GM21381 (cell line): ENCODE data around the gene ANO4.

ENCODE experiments used
- ATAC-seq: cut with Tn5 transposase; IDR thresholded peaks from one replicate; pipeline ENCODE4 v1.9.1; 2021; ENCODE audit warnings: mild to moderate bottlenecking, moderate library complexity; ENCODE audit not compliant: unreplicated experiment

The ANO4 gene

DNA sequence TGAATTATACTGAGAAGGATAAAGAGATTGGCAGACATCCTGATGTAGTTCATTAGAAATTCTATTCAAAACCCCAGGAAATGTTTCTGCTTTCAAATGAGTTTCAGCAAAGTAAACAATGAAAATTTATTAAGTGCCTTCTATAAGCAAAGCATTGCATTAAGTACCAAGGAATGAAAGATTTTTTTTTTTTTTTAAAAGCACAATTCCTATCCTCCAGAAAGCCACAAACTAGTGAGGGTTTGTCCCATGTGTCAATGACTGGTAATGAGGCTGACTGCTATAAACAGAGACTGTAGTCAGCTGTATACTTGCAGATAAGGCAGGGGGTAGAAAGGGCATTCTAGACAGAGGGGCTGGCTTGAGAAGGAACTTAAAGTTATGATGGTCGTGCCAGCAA, 6.7 kb downstream of the ANO4 start:
- no peak for ATAC-seq

DNA sequence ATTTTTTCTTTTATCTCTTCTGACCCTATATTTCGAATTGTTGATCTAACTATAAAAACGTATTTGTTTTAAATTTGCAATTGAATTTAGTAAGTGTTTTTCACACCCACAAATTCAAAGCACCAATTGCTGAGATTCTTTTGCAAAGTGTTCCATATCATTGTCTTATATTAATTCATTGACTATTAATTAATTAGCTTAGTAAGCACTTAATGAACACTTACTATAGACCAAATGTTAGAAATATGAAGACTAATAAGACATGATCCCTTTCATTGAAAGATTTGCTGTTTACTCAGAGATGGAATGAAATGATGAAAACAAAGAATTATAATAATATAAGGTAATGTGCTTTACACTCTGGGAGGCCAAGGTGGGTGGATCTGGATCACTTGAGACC, 14.2 kb downstream of the ANO4 start:
- ATAC-seq: no peak

DNA sequence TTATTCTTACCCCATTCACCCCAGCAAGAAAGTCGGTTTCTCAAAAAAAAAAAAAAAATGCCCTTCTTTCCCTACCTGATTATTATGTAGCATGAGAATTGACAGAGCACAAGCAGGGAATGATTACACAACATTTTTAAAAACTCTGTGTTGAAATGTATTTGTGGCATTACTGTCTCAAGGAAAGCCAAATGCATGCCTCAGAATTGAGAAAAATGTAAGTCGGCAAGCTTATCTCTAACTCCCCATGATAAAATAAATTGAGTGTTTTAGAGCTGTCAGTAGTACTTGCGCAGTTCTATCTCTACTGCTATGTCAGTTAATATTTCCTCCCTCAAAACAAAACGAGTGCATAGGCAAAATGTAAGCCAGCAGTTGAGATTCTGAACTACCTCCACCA, 25.7 kb downstream of the ANO4 start:
- ATAC-seq: no peak

DNA sequence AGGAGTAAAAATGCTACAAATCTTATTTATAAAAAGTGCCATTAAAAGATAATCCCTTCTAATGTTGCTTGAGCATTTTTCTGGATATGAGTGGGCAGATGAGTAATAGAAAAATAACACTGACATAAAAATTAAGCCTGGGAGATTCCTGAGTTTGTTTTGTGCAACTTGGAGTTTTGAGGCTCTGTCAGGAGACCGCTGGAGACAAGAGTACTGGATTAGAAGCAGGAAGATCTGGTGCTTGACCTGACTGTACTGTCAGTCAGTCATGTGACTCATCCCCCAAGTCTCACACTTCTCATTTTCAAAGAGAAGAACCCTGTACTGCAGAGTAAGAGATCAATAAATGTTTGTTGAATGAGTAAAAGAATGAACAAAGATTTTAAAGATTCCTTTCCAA, 29.4 kb downstream of the ANO4 start:
- no peak for ATAC-seq

DNA sequence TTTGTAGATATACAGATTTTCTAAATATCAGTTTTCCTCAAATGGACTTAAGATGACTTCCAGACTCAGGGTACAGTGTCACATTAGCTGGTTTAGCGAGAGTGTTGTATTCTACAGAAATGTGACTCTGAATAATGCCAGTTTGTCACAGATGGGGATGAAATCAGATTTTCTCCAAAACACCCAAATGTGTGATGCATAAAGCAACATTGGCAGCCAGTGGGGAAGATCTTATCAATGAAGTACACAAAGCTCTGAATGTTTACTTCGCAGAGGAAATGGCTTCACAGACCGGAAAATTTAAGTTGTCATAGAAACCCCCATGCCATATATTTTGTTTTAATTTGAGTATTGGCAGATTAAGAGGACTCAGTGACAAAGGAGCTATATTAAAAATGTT, 29.9 kb downstream of the ANO4 start:
- ATAC-seq: no peak

DNA sequence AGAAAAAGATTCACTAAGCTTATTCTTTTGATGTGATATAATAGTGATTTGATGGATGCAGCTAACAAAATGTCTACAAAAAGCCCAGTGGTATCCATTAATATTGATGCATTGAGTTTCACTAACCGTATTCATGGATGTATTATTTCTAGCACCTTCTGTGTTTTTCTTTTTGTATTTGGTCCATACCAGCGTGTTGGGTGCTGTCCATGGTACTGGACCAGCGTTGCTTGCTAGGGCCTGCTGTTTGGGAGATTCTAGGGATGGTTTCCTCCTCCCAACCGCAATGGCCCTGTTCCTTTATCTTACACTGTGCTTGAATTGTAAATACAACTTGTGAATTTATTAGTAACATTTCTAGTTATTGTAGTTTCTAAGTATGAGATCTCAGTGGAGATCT, 31.7 kb downstream of the ANO4 start:
- no peak for ATAC-seq

DNA sequence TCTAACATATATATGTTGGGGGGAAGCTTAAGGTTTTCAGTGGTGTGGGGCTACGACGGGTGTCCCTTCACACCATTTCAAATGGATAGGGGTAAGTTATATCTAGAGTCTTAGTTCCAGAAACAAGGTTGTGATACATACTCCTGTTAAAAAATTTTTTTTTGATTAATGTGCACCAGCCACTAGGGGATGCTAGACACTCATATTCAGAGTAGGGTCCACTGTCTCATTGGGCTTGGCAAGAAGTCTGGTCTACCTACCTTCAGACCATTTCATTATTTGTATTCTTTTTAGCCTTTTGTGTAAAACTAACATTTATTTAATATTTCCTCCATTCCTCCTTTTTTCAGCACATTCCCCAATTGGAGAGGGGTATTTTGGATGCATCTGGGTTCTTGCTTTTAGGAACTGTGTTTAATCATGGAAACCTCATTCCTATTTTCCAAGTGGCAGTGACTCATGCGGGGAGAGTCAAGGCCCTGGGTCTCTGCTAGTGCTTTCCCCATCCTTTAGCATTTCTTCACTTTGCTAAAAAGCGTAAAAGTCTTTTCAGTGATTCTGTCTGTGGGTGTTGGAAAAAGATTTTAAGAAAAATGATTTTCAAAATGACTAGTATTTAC, 33.4 kb downstream of the ANO4 start:
- no peak for ATAC-seq

DNA sequence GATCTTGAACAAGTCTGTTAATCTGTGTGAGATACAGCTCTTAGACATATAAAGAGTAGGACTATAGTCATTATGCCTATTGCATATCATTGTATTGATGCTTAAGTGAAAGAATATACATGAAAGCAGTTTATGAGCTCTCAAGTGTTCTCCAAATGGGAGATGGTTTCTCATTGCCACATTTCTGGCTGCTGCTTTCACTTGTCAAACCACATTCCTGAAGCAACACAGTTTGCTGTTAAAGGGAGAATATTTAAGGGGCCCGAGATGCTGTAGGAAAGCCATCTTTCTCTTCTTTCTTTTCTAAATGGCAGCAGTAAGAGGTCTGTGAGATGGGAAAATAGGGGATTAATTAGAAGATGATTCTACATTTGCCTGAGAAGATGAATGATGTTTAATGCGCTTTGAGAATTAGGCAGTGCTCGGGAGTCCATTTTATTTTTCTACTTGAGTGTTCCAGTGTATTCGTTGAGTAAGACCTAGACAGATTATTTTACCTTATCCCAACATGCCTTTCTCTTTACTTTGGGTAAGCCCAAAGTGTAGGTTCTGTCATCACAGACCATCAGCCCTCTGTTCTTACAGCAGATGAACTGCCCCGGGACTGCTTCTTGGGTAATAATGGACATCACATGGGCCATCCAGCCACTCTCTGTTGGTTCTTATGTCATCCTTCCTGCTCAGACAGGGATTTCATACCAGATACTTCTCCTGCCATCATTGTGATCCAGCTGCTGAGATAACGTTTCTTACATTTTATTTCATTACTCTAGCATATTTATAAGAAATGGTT, 35.6 kb downstream of the ANO4 start:
- ATAC-seq: no peak

DNA sequence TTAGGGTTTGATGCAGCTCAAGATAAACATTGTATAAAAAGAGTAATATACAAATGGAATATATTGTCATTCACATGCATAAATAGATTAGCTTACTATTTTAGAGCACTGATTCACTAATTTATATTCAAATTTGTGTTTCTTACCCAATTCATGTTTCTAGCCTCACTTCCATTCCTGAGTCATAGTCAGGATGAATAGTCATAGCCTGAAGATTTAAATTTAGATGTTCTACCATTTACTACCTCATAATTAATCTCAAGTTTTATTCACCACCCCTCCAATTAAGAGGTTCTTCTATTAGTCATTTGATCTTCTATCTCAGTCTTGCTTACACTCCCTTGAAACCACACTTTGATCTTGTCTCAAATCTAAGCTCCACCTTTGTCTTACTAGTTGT, 38.7 kb downstream of the ANO4 start:
- ATAC-seq: no peak

DNA sequence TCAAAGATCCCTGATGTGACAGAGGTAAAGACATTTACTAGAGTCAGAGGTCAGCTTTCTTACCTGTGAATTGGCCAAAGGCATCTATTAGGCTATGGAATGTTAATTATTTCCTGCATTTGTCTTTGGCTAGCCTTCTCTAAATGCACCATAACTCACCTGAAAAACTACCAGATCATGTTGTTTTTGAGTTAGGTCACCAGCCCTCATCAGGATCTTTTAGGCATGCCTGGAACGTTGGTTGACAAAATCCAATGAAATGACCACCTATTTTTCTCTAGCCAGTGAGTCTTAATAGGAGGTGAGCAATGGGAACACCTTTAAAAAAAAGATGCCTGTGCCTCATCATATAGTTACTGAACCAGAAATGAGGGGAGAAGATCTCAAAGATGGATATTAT, 46.2 kb downstream of the ANO4 start:
- ATAC-seq: no peak

DNA sequence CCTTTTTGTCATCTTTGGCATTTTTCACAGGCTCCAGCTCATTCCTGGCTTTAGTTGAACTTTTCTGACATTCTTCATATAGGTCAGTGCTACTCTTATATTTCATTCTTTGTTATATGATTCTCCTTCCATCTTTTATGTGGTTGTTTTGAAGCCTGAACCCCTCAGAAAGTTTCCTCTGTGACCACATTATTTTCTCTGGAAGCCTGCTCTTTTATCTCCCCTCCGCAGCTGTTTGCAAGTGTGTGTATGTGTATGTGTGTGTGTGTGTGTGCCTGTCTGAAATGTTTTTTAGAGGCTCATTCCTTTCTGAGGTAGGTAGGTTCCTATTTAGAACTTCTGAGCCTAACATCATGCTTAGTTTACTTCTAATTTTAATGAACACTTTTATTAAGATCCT, 47.6 kb downstream of the ANO4 start:
- no peak for ATAC-seq

DNA sequence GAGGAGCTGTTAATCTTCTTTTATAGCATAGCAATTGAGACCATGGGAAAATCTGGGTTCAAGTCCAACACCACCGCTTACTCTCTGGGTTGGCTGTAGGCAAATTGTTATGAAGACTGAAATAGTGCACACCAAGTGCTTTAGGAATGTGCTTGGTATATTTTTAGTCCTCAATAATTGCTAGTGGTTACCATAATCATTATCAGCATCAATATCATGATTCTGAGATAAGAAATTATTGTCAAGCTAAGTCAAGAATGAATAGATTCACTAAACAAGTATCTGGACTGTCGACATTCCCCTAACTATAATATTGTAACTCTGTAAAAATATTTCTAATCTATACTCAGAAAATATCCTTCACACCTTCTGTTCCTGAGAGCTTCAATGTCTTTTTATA, 48.5 kb downstream of the ANO4 start:
- ATAC-seq: no peak

DNA sequence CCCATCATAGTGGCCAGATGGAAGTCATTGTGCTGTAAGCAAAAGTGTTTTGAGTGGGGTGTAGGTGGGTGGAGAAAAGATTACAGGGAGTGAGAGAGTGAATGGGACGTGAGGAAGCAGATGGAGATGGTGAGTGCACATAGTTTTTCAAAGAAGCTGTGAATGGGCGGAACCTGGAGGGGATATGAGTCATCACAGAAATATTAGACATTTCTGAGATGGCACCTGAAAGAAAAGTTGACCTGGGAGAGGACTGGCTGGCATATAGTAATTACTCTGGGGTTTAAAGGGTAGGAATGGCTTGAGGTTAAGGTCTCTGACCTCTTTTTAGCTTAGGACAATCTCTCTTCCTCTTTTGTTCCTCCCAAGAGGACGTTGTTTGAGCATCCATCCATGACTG, 50.5 kb downstream of the ANO4 start:
- ATAC-seq: no peak

DNA sequence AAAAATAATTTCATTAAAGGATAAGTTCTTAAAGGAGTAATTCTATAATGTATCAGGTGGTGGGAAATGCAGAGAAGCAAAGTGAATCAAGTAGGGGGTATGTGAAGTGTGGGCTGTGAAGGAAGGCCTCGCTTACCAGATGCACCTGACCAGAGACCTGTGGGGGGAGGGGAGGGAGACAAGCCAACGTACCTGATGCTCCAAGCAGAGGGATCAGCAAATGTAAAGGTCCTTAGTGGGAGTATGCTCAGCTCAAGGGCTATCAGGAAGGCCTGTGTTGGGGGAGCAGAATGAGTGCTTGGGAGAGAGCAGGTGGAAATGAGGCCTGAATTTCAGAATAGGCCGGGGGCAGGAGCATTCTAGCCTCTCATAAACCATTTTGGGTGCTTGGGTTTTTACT, 57.1 kb downstream of the ANO4 start:
- no peak for ATAC-seq

DNA sequence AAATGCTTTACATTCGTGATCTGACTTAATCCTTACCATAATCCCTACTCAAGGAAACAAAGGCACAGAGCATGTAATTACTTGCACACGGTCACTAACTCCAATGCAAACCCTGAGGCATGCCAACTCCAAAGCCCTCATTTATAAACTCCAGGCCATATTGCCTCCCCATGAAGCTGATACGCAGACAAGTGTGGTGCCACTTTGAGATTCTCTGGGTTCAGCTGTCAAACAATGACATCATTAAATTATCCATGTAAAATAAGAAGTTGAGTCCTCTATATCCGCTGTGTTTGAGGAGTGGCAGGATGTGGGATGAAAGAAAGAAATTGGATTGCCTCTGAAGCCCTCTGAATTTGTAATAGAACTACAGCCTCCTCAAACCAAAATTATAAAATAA, 62.8 kb downstream of the ANO4 start:
- no peak for ATAC-seq

DNA sequence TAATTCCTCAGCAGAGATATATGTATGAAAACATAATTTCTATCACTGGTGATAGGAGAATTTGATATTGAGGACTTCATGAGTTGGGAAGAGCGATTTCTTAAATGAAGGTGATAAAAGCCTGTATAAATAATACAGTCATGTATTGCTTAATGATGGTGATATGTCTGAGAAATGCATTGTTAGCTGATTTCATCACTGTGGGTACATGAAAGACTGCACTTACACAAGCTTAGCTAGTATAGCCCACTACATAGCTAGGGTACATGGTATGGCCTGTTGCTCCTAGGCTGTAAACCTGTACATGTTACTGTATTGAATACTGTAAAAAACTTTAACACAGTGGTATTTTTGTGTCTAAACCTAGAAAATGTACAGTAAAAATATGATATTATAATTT, 63.4 kb downstream of the ANO4 start:
- no peak for ATAC-seq

DNA sequence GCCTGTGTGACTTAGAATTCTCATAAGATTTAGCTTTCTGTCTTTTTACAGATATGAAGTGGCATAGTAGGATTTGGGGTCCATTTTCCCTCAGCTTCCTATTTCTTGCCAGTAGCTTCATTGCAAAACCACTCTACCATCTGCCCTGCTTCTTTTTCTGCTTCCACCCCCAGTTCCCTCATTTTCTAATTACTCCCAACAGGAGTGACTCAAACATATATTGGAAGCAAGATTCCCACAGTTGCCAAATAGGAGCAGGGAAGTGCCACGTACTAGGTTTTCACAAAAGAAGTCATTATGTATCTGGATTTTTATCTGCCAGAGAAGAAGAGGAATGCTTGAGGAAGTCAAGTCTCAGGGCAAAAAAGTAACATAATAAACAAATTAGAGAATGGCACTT, 64.1 kb downstream of the ANO4 start:
- no peak for ATAC-seq

DNA sequence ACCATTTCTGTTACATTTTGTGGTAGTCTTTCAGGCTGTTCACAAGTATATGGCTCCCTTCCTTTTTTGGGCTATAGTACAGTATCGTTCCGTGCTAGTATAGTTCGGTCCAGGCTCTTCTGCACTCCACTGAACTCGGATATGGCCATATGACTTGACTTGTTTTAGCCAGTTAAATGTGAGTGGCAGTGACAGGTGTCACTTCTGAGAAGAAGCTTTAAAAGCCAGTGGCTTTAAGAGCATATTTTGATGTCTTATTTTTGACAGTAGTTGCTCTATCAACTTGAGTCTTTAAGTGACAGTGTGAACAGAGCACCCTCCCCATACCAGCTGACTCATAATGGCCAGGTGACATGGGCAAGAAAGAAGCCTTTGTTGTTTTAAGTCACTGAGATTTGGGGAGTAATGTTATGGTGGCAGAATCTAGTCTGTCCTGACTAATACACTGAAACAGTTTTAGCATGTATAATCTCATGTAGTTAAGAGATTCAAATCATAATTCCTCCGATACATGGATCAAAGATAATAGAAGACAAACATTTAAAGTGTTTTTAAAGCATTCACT, 64.6 kb downstream of the ANO4 start:
- no peak for ATAC-seq

DNA sequence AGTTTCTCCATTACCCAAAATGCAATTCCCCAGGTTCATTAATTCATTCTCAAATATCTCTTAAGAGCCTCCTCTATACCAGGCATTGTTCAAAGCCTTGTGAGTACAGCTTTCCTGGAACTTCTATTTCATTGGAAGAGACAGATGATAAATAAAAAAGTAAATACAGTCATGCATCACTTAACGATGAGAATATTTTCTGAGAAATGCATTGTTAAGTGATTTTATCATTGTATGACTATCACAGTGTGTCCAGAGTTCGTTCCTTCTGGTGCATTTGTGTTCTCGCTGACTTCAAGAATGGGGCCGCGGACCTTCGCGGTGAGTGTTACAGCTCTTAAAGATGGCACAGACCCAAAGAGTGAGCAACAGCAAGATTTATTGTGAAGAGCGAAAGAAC, 66.0 kb downstream of the ANO4 start:
- ATAC-seq: no peak

DNA sequence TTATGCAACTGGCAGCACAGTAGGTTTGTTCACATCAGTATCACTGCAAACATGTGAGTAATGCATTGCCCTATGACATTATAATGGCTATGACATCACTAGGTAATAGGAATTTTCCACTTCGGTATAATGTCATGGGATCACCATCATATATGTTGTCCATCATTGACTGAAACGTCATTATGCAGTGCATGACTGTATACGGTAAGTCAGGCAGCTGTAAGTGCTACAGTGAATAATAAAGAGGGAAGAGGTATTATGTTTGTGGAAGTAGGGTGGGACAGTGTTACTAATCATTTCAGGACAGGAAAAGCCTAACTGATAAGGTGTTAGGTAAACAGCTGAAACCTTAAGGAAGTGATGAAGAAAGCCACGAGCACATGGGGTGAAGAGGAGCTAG, 68.1 kb downstream of the ANO4 start:
- no peak for ATAC-seq

DNA sequence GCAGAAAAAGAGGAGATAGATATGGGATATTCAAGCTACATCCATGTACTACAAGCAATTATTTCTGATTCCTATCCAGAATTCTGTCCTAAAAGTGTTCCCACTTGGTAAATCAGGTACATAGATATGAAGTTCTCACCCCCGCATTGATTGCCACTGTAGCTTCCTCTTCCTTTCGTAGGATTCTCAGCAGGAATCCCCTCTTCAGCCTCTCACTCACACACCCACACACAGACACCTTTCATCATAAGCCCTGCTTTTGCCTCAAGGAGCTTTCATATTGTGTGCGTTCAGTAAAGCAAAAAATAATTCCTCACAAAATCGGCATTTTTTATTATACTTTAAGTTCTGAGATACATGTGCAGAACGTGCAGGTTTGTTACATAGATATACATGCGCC, 69.8 kb downstream of the ANO4 start:
- ATAC-seq: no peak

DNA sequence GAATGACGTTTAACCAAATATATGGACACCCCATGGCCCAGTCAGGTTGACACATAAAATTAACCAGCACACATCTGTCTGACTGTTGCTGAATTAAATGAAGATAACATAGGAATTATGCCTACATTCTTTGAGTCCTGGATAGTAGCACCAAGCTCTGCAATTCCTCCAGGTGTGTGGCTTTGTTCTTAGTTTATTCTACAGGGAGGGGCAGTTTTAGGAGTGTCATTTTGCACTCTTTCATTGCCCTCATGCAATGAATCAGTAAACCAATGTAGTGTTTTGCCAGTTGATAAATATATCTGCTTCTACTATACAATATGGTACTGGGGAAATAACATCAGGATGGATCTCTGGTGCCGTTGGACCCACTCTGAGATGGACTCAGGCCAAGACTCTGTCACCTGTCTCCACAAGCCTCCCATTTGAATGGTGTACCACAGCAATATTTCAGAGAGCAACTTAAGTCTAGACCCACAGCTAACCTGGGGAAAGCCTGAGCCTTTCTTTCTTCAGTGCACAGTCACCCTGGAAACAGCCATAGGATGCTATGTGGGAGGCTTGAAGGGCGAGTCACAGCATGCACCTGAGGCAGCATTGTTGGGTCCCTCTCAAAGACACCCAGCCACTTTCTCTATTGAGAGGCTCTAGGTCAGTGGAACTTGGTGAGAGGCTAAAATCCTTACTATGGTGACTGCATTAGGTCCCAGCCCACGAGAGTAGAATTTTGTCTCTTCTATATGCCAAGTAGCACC, 73.2 kb downstream of the ANO4 start:
- ATAC-seq: no peak
